Measurements from ENCODE around the gene TASP1. TPM values are rescaled to one million over a fixed set of nuclear protein-coding genes. Genes with fewer than 3 reads are reported as not detected.

TASP1 gene
- total RNA-seq: 10.7 TPM
- polyA plus RNA-seq (ENCODE audit: insufficient read depth in 1 of 8, insufficient read length in 8 of 8, low replicate concordance in 1 of 8): 1 to 10 TPM; 5.8 to 8.3 (median 6.7) TPM
- long read RNA-seq, donor 1: 0 reads
- long read RNA-seq, donor 2, partial matches to known transcripts: 0 of 1 reads
- long read RNA-seq, donor 2, other reads (novel, unspliced or antisense): 0 of 1 reads
- long read RNA-seq, donor 3: 0 reads
- long read RNA-seq, donor 4: 0 reads
- long read RNA-seq, donor 5, partial matches to known transcripts: 0 of 1 reads
- long read RNA-seq, donor 5, other reads (novel, unspliced or antisense): 0 of 1 reads
- long read RNA-seq, donor 6, partial matches to known transcripts: 0 of 1 reads
- long read RNA-seq, donor 6, other reads (novel, unspliced or antisense): 0 of 1 reads
- long read RNA-seq, donor 7: 0 reads
- long read RNA-seq, donor 8, partial matches to known transcripts: 0 of 1 reads
- long read RNA-seq, donor 8, other reads (novel, unspliced or antisense): 0 of 1 reads
- long read RNA-seq, donor 9: 0 reads
- long read RNA-seq, donor 10, partial matches to known transcripts: 0 of 2 reads
- long read RNA-seq, donor 10, other reads (novel, unspliced or antisense): 0 of 2 reads
- long read RNA-seq, donor 11, partial matches to known transcripts: 0 of 2 reads
- long read RNA-seq, donor 11, other reads (novel, unspliced or antisense): 0 of 2 reads

GRCh38 chr20:13638496-13639149 is at the start of gene TASP1:
Gene TASP1 (minus strand): TSS chr20:13638932. CDS start chr20:13630078, 8,854 bp downstream.
- peak within 1 kb of the TSS; percentile 86 for H3K27ac ChIP-seq (ENCODE audit: low read length)
- WGBS (ENCODE audit: insufficient coverage): under 1% methylated on average over 41 of the region's 50 CpGs
- peaks cover 3% of the 10 kb centered on the region for H3K27me3 ChIP-seq (ENCODE audit: control insufficient read depth, insufficient read depth, low read length)
- peak within 1 kb of the TSS; percentile 90 for H3K4me3 ChIP-seq (ENCODE audit: low read length)
- no peaks in the 10 kb centered on the region for H3K9me3 ChIP-seq (replicated peaks; ENCODE audit: control insufficient read depth, low read depth, low read length)
- no peaks in the 10 kb centered on the region for H3K36me3 ChIP-seq (ENCODE audit: control insufficient read depth, insufficient read depth, low read length)
- peaks cover 4% of the 10 kb centered on the region for H3K4me1 ChIP-seq (ENCODE audit: control insufficient read depth, insufficient read depth, low read length)
- peak; percentile 98 for DNase-seq

GRCh38 chr20:13687815-13688214 is 49.1 kb upstream of the TASP1 start:
- no peak for DNase-seq
- H3K4me3 ChIP-seq (ENCODE audit: low read length): no peak overlapping the region
- H3K27me3 ChIP-seq (ENCODE audit: control insufficient read depth, insufficient read depth, low read length): no peaks in the 10 kb centered on the region
- no peaks in the 10 kb centered on the region for H3K36me3 ChIP-seq (ENCODE audit: control insufficient read depth, insufficient read depth, low read length)
- 80% methylated on average over 1 of the region's 3 CpGs for WGBS (ENCODE audit: insufficient coverage)
- H3K4me1 ChIP-seq (ENCODE audit: control insufficient read depth, insufficient read depth, low read length): no peaks in the 10 kb centered on the region
- H3K9me3 ChIP-seq (replicated peaks; ENCODE audit: control insufficient read depth, low read depth, low read length): no peaks in the 10 kb centered on the region
- H3K27ac ChIP-seq (ENCODE audit: low read length): no peak overlapping the region

- no peaks in the 10 kb centered on the region for H3K4me1 ChIP-seq (ENCODE audit: control insufficient read depth, insufficient read depth, low read length)
- WGBS (ENCODE audit: insufficient coverage): 96% methylated on average over 2 of the region's 2 CpGs
Measured at GRCh38 chr20:13685623-13686022, 46.9 kb upstream of the TASP1 start.

GRCh38 chr20:13684566-13685222 is 46.0 kb upstream of the TASP1 start:
- no peaks in the 10 kb centered on the region for H3K9me3 ChIP-seq (replicated peaks; ENCODE audit: control insufficient read depth, low read depth, low read length)
- no peaks in the 10 kb centered on the region for H3K36me3 ChIP-seq (ENCODE audit: control insufficient read depth, insufficient read depth, low read length)
- no peaks in the 10 kb centered on the region for H3K4me1 ChIP-seq (ENCODE audit: control insufficient read depth, insufficient read depth, low read length)
- H3K4me3 ChIP-seq (ENCODE audit: low read length): no peak overlapping the region
- 63% methylated on average over 1 of the region's 5 CpGs for WGBS (ENCODE audit: insufficient coverage)
- H3K27ac ChIP-seq (ENCODE audit: low read length): no peak overlapping the region
- no peak for DNase-seq
- no peaks in the 10 kb centered on the region for H3K27me3 ChIP-seq (ENCODE audit: control insufficient read depth, insufficient read depth, low read length)

More at GRCh38 chr20:13685623-13686022, 46.9 kb upstream of the TASP1 start:
- H3K4me3 ChIP-seq (ENCODE audit: low read length): no peak overlapping the region
- H3K27ac ChIP-seq (ENCODE audit: low read length): no peak overlapping the region
- no peaks in the 10 kb centered on the region for H3K27me3 ChIP-seq (ENCODE audit: control insufficient read depth, insufficient read depth, low read length)
- no peaks in the 10 kb centered on the region for H3K9me3 ChIP-seq (replicated peaks; ENCODE audit: control insufficient read depth, low read depth, low read length)
- DNase-seq: no peak
- H3K36me3 ChIP-seq (ENCODE audit: control insufficient read depth, insufficient read depth, low read length): no peaks in the 10 kb centered on the region

- H3K4me1 ChIP-seq (ENCODE audit: control insufficient read depth, insufficient read depth, low read length): no peaks in the 10 kb centered on the region
- H3K9me3 ChIP-seq (replicated peaks; ENCODE audit: control insufficient read depth, low read depth, low read length): no peaks in the 10 kb centered on the region
- H3K27ac ChIP-seq (ENCODE audit: low read length): no peak overlapping the region
- DNase-seq: no peak
- no peak overlapping the region for H3K4me3 ChIP-seq (ENCODE audit: low read length)
- H3K27me3 ChIP-seq (ENCODE audit: control insufficient read depth, insufficient read depth, low read length): no peaks in the 10 kb centered on the region
- H3K36me3 ChIP-seq (ENCODE audit: control insufficient read depth, insufficient read depth, low read length): no peaks in the 10 kb centered on the region
- WGBS (ENCODE audit: insufficient coverage): no CpG with 5 or more reads among the region's 1 CpG
Measured at GRCh38 chr20:13683833-13684232, 45.1 kb upstream of the TASP1 start.

- Histone ChIP-seq H3K9me3 (replicated peaks; ENCODE audit: control insufficient read depth, low read depth, low read length) (no peaks in the 10 kb centered on the region), H3K27ac (ENCODE audit: low read length) (no peak overlapping the region), H3K27me3 (ENCODE audit: control insufficient read depth, insufficient read depth, low read length) (no peaks in the 10 kb centered on the region), H3K4me3 (ENCODE audit: low read length) (no peak overlapping the region), H3K36me3 (ENCODE audit: control insufficient read depth, insufficient read depth, low read length) (no peaks in the 10 kb centered on the region), H3K4me1 (ENCODE audit: control insufficient read depth, insufficient read depth, low read length) (peaks cover 4% of the 10 kb centered on the region)
- 100% methylated on average over 2 of the region's 4 CpGs for WGBS (ENCODE audit: insufficient coverage)
- DNase-seq: no peak
Measured at GRCh38 chr20:13681248-13682125, 42.8 kb upstream of the TASP1 start.

- Histone ChIP-seq H3K4me3 (ENCODE audit: low read length) (no peak overlapping the region), H3K4me1 (ENCODE audit: control insufficient read depth, insufficient read depth, low read length) (peaks cover 4% of the 10 kb centered on the region), H3K27me3 (ENCODE audit: control insufficient read depth, insufficient read depth, low read length) (no peaks in the 10 kb centered on the region), H3K9me3 (replicated peaks; ENCODE audit: control insufficient read depth, low read depth, low read length) (no peaks in the 10 kb centered on the region), H3K36me3 (ENCODE audit: control insufficient read depth, insufficient read depth, low read length) (no peaks in the 10 kb centered on the region), H3K27ac (ENCODE audit: low read length) (no peak overlapping the region)
- no CpG with 5 or more reads among the region's 1 CpG for WGBS (ENCODE audit: insufficient coverage)
- DNase-seq: no peak
Measured at GRCh38 chr20:13678944-13679343, 40.2 kb upstream of the TASP1 start.

GRCh38 chr20:13677241-13677640 is 38.5 kb upstream of the TASP1 start:
- DNase-seq: peak; percentile 81
- no peak overlapping the region for H3K27ac ChIP-seq (ENCODE audit: low read length)

GRCh38 chr20:13676682-13677081 is 38.0 kb upstream of the TASP1 start:
- Histone ChIP-seq H3K36me3 (ENCODE audit: control insufficient read depth, insufficient read depth, low read length) (no peaks in the 10 kb centered on the region), H3K27ac (ENCODE audit: low read length) (no peak overlapping the region), H3K9me3 (replicated peaks; ENCODE audit: control insufficient read depth, low read depth, low read length) (no peaks in the 10 kb centered on the region), H3K4me1 (ENCODE audit: control insufficient read depth, insufficient read depth, low read length) (peaks cover 4% of the 10 kb centered on the region), H3K27me3 (ENCODE audit: control insufficient read depth, insufficient read depth, low read length) (no peaks in the 10 kb centered on the region), H3K4me3 (ENCODE audit: low read length) (no peak overlapping the region)
- WGBS (ENCODE audit: insufficient coverage): no CpG with 5 or more reads among the region's 3 CpGs
- DNase-seq: no peak

More at GRCh38 chr20:13677241-13677640, 38.5 kb upstream of the TASP1 start:
- H3K4me3 ChIP-seq (ENCODE audit: low read length): no peak overlapping the region
- no peaks in the 10 kb centered on the region for H3K9me3 ChIP-seq (replicated peaks; ENCODE audit: control insufficient read depth, low read depth, low read length)
- WGBS (ENCODE audit: insufficient coverage): 71% methylated on average over 4 of the region's 4 CpGs
- H3K27me3 ChIP-seq (ENCODE audit: control insufficient read depth, insufficient read depth, low read length): no peaks in the 10 kb centered on the region
- H3K36me3 ChIP-seq (ENCODE audit: control insufficient read depth, insufficient read depth, low read length): no peaks in the 10 kb centered on the region
- peaks cover 4% of the 10 kb centered on the region for H3K4me1 ChIP-seq (ENCODE audit: control insufficient read depth, insufficient read depth, low read length)
